PFSK-1 (cell line): ENCODE results near the gene SRP9.

Experiments
- SIN3A ChIP-seq: IDR thresholded peaks from 2 replicates; pipeline ENCODE4 v1.6.1; 2012; ENCODE audit warnings: mild to moderate bottlenecking, low read length, moderate library complexity, borderline replicate concordance; ENCODE audit not compliant: insufficient read depth
- TF ChIP-seq, protein P1 (sequence below), 2 experiments: IDR thresholded peaks; 2 replicates each; pipeline versions ENCODE4 v1.6.1 to v1.8.0; 2011 to 2012; ENCODE audit warnings: low read depth in 2 of 2, low read length in 2 of 2, control low read depth in 1 of 2, inconsistent platforms in 1 of 2, mild to moderate bottlenecking in 1 of 2, moderate library complexity in 1 of 2; ENCODE audit not compliant: insufficient read depth in 1 of 2

- no peak for TF ChIP-seq SIN3A
- TF ChIP-seq, protein P1, sequence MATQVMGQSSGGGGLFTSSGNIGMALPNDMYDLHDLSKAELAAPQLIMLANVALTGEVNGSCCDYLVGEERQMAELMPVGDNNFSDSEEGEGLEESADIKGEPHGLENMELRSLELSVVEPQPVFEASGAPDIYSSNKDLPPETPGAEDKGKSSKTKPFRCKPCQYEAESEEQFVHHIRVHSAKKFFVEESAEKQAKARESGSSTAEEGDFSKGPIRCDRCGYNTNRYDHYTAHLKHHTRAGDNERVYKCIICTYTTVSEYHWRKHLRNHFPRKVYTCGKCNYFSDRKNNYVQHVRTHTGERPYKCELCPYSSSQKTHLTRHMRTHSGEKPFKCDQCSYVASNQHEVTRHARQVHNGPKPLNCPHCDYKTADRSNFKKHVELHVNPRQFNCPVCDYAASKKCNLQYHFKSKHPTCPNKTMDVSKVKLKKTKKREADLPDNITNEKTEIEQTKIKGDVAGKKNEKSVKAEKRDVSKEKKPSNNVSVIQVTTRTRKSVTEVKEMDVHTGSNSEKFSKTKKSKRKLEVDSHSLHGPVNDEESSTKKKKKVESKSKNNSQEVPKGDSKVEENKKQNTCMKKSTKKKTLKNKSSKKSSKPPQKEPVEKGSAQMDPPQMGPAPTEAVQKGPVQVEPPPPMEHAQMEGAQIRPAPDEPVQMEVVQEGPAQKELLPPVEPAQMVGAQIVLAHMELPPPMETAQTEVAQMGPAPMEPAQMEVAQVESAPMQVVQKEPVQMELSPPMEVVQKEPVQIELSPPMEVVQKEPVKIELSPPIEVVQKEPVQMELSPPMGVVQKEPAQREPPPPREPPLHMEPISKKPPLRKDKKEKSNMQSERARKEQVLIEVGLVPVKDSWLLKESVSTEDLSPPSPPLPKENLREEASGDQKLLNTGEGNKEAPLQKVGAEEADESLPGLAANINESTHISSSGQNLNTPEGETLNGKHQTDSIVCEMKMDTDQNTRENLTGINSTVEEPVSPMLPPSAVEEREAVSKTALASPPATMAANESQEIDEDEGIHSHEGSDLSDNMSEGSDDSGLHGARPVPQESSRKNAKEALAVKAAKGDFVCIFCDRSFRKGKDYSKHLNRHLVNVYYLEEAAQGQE (IDR thresholded peaks at IDR 0.05; ENCODE audit: insufficient read depth in 1 of 2, low read depth in 2 of 2, low read length in 2 of 2): no peak
Measured at GRCh38 chr1:225824533-225824941, 46.9 kb downstream of the SRP9 start.
